ENCODE data around the gene TMEM86B. TPM values are rescaled to one million over a fixed set of nuclear protein-coding genes. Genes with fewer than 3 reads are reported as not detected.

TMEM86B gene
- total and polyA plus RNA-seq, 2 donors (not counting 3 experiments of a cell fraction or from before 2014, with no cell fraction given), result 4.5 to 5.4 TPM

DNA sequence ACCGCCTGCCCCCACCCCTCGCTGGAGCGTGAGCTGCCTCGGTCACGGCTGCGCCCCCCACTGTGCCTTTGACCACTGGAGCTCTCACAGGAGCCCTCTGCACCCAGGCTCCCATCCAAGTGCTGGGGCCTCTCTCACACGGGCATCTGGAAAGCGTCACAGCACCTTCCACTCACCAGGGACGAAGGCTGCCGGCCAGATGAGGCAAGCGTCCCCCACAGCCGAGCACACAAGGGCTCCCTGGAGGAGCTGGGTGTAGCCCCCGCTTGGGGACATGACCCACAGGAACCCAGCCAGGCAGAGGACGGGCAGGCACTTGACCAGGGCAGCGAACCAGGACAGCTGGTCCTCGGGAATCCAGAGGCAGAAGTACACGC is 560 bp downstream of the TMEM86B start:
- FAIRE-seq, result no peak
- no peak overlapping the region for H2AFZ ChIP-seq (ENCODE audit: low read depth, low read length)
- intact Hi-C loops (cut with micrococcal nuclease) (no loop called here), dilution Hi-C loops (cut with MboI; ENCODE audit: extremely low pct_ligation_motif_present, low sequenced_read_pairs) (no loop called here)
- H3K36me3 ChIP-seq (ENCODE audit: control insufficient read depth in 2 of 2, extremely low read depth in 1 of 2, insufficient read depth in 2 of 2, low read length in 2 of 2), result peaks cover 0 to 43% of the 10 kb centered on the region in 2 experiments
- no peak overlapping the region for H3K4me2 ChIP-seq (ENCODE audit: insufficient read depth, low read length)
- H3K27me3 ChIP-seq (ENCODE audit: control insufficient read depth in 2 of 2, insufficient read depth in 2 of 2, low read length in 2 of 2), result no peaks in the 10 kb centered on the region
- no peaks in the 10 kb centered on the region for H3K9me3 ChIP-seq (replicated peaks; ENCODE audit: control insufficient read depth, insufficient read depth, low read length)
- no TSS peak for BruUV-seq (replicated peaks)
- H4K20me1 ChIP-seq (replicated peaks; ENCODE audit: control insufficient read depth, extremely low read depth, insufficient read depth, low read length), result no peaks in the 10 kb centered on the region
- H3K9ac ChIP-seq (replicated peaks; ENCODE audit: extremely low read depth, insufficient read depth, low read length), result no peak overlapping the region
- no peak for DNase-seq (ENCODE audit: low read depth, low spot score)
- ChIA-PET CTCF (no interaction called here), POLR2A (no interaction called here)
- no peak overlapping the region for H3K4me3 ChIP-seq (replicated peaks in 1 of 3; ENCODE audit: insufficient read depth in 1 of 3, low read depth in 1 of 3, low read length in 3 of 3)
- H3K27ac ChIP-seq (ENCODE audit: insufficient read depth, low read depth, low read length), result no peak overlapping the region
- no peaks in the 10 kb centered on the region for H3K9me1 ChIP-seq (replicated peaks; ENCODE audit: control insufficient read depth, extremely low read depth, insufficient read depth, low read length)
- H3K79me2 ChIP-seq (ENCODE audit: control insufficient read depth, insufficient read depth, low read length), result no peaks in the 10 kb centered on the region
- H3K4me1 ChIP-seq (ENCODE audit: control insufficient read depth, extremely low read depth, insufficient read depth, low read length), result no peaks in the 10 kb centered on the region
- no peak for TF ChIP-seq POLR2A (IDR thresholded peaks at IDR 0.05; ENCODE audit: low read depth, low read length)
- TF ChIP-seq MYC (IDR thresholded peaks at IDR 0.05; ENCODE audit: low read depth, low read length), result no peak
- no peak for TF ChIP-seq EZH2 (IDR thresholded peaks at IDR 0.05; ENCODE audit: borderline replicate concordance, low read depth, low read length, severe bottlenecking)
- TF ChIP-seq, protein P1, sequence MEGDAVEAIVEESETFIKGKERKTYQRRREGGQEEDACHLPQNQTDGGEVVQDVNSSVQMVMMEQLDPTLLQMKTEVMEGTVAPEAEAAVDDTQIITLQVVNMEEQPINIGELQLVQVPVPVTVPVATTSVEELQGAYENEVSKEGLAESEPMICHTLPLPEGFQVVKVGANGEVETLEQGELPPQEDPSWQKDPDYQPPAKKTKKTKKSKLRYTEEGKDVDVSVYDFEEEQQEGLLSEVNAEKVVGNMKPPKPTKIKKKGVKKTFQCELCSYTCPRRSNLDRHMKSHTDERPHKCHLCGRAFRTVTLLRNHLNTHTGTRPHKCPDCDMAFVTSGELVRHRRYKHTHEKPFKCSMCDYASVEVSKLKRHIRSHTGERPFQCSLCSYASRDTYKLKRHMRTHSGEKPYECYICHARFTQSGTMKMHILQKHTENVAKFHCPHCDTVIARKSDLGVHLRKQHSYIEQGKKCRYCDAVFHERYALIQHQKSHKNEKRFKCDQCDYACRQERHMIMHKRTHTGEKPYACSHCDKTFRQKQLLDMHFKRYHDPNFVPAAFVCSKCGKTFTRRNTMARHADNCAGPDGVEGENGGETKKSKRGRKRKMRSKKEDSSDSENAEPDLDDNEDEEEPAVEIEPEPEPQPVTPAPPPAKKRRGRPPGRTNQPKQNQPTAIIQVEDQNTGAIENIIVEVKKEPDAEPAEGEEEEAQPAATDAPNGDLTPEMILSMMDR (IDR thresholded peaks at IDR 0.05; ENCODE audit: extremely low read depth in 1 of 2, insufficient read depth in 1 of 2, low read depth in 1 of 2, low read length in 2 of 2), result no peak
- TF ChIP-seq, protein P2, sequence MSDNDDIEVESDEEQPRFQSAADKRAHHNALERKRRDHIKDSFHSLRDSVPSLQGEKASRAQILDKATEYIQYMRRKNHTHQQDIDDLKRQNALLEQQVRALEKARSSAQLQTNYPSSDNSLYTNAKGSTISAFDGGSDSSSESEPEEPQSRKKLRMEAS (IDR thresholded peaks at IDR 0.05; ENCODE audit: insufficient read depth, insufficient read length), result no peak
- TF ChIP-seq POLR2AphosphoS5 (IDR thresholded peaks at IDR 0.05; ENCODE audit: insufficient read depth, low read depth, low read length), result no peak
- no peak for TF ChIP-seq FOS (IDR thresholded peaks at IDR 0.05; ENCODE audit: borderline replicate concordance, insufficient read depth, low read length)
